ENCODE results near the gene TESK1. TPM values are rescaled to one million over a fixed set of nuclear protein-coding genes. Genes with fewer than 3 reads are reported as not detected.
A peak's percentile ranks its signal among the peaks of the same experiment; 100 is the strongest.

Gene TESK1
- total RNA-seq, 1 experiment from 2014 or later: 2.9 TPM

DNA sequence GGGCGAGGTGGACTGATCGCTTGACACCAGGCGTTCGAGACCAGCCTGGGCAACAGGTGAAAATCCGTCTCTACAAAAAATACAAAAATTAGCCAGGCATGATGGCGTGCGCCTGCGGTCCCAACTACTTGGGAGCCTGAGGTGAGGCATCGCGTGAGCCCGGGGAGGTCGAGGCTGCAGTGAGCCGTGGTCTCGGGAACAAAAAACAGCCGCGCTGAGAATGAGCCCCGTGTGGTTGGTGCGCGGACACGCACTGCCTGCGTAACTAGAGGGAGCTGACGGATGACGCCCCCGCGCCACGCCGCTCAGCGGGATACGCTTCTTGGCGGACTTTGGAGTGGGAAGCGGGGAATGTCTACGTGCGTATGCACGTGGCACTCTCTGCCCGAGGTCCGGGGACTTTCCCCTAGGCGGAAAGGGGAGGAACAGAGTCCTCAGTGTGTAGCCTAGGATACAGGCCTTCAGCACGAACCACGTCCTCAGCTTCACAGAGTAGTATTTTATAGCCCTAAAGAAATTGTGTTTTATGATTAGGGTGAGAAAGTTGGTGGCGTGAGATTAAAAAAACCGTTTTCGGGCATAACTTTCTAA lies 52.6 kb downstream of the TESK1 start, which contains the start of gene RMRP:
Gene RMRP, minus strand, starts transcription at position 474 of the 591 bp plus-strand sequence.
- peak; percentile 96 for DNase-seq (ENCODE audit: low read depth)
- in situ Hi-C loops (cut with HindIII; ENCODE audit: low pct_unique_long_range_greater_than_20kb, low sequenced_read_pairs): no loop called here

DNA sequence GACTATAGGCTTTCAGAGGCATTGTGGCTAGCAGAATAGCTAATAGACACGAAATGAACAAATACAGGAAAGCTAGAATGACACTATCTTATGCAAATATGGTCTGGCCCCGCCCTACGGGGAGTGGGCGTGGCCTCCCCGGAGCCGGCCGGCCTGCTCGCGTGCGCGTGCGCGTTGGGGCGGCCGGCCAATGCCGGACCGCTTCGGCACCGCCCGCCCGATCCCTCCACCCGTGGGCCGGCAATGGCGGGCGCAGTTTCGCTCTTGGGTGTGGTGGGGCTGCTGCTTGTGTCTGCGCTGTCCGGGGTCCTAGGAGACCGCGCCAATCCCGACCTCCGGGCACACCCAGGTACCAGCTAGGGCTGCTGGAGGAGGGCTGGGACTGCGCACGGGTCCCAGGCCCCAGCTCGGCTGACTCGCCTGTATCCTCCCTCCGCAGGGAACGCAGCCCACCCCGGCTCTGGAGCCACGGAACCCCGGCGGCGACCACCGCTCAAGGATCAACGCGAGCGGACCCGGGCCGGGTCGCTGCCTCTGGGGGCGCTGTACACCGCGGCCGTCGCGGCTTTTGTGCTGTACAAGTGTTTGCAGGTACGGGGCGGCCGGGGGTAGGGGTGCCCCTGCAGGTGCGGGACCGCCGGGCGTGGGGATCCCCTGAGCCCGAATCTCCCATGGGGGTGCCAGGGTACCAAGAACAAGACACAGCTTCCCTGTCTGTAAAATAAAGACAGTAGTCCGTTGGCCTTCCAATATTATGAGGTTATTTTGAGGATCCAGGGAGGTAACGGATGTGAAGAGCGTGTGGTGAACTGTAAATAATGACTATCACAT lies 53.3 kb downstream of the TESK1 start, which contains the start of gene CCDC107:
Gene CCDC107, plus strand, starts transcription at position 156 of the 831 bp plus-strand sequence. Its CDS starts 88 bp downstream, at position 244.
- in situ Hi-C loops (cut with HindIII; ENCODE audit: low pct_unique_long_range_greater_than_20kb, low sequenced_read_pairs): no loop called here
- DNase-seq (ENCODE audit: low read depth): peak; percentile 79

- DNase-seq (ENCODE audit: low read depth): no peak
Observed at GRCh38 chr9:35658968-35659220, 53.8 kb downstream of the TESK1 start.

GRCh38 chr9:35659340-35659739 lies 54.3 kb downstream of the TESK1 start:
- in situ Hi-C loops (cut with HindIII; ENCODE audit: low pct_unique_long_range_greater_than_20kb, low sequenced_read_pairs): no loop called here
- DNase-seq (ENCODE audit: low read depth): no peak

More at GRCh38 chr9:35658968-35659220, 53.8 kb downstream of the TESK1 start:
- in situ Hi-C loops (cut with HindIII; ENCODE audit: low pct_unique_long_range_greater_than_20kb, low sequenced_read_pairs): no loop called here

Other genes with a start within 250 kb of the TESK1 start
- 6.1 and 8.2 TPM in 2 replicates for gene RUSC2, start 115.2 kb upstream of the TESK1 start, total RNA-seq (2014; rRNA removed; shearing (Covaris generic); ENCODE audit: low replicate concordance)
- gene CD72, start 13.2 kb downstream of the TESK1 start, total RNA-seq (2014; rRNA removed; shearing (Covaris generic); ENCODE audit: low replicate concordance): 0.12 and 0.68 TPM in 2 replicates
- not detected in 2 replicates for gene SIT1, start 45.7 kb downstream of the TESK1 start, total RNA-seq (2014; rRNA removed; shearing (Covaris generic); ENCODE audit: low replicate concordance)
- gene RMRP, start 52.8 kb downstream of the TESK1 start, total RNA-seq (2014; rRNA removed; shearing (Covaris generic); ENCODE audit: low replicate concordance): 4,579 and 6,436 TPM in 2 replicates
- 3.5 and 19.6 TPM in 2 replicates for gene CCDC107, start 53.0 kb downstream of the TESK1 start, total RNA-seq (2014; rRNA removed; shearing (Covaris generic); ENCODE audit: low replicate concordance)
- 7.8 and 10.4 TPM in 2 replicates for gene ARHGEF39, start 59.9 kb downstream of the TESK1 start, total RNA-seq (2014; rRNA removed; shearing (Covaris generic); ENCODE audit: low replicate concordance)
- gene CA9, start 68.7 kb downstream of the TESK1 start, total RNA-seq (2014; rRNA removed; shearing (Covaris generic); ENCODE audit: low replicate concordance): 0.30 and 11.6 TPM in 2 replicates
- gene TPM2, start 84.7 kb downstream of the TESK1 start, total RNA-seq (2014; rRNA removed; shearing (Covaris generic); ENCODE audit: low replicate concordance): 2.4 and 7.8 TPM in 2 replicates
- 106 and 122 TPM in 2 replicates for gene TLN1, start 126.9 kb downstream of the TESK1 start, total RNA-seq (2014; rRNA removed; shearing (Covaris generic); ENCODE audit: low replicate concordance)
- gene CREB3, start 127.4 kb downstream of the TESK1 start, total RNA-seq (2014; rRNA removed; shearing (Covaris generic); ENCODE audit: low replicate concordance): 53.3 and 55.1 TPM in 2 replicates
- 17.7 and 24.7 TPM in 2 replicates for gene GBA2, start 144.0 kb downstream of the TESK1 start, total RNA-seq (2014; rRNA removed; shearing (Covaris generic); ENCODE audit: low replicate concordance)
- 5.7 and 7.4 TPM in 2 replicates for gene RGP1, start 144.0 kb downstream of the TESK1 start, total RNA-seq (2014; rRNA removed; shearing (Covaris generic); ENCODE audit: low replicate concordance)
- not detected in 2 replicates for gene MSMP, start 149.0 kb downstream of the TESK1 start, total RNA-seq (2014; rRNA removed; shearing (Covaris generic); ENCODE audit: low replicate concordance)
- 2.0 TPM in 1 of 2 replicates, not detected in the other for gene NPR2, start 186.3 kb downstream of the TESK1 start, total RNA-seq (2014; rRNA removed; shearing (Covaris generic); ENCODE audit: low replicate concordance)
- 0.24 TPM in 1 of 2 replicates, not detected in the other for gene SPAG8, start 207.0 kb downstream of the TESK1 start, total RNA-seq (2014; rRNA removed; shearing (Covaris generic); ENCODE audit: low replicate concordance)
- gene HINT2, start 209.8 kb downstream of the TESK1 start, total RNA-seq (2014; rRNA removed; shearing (Covaris generic); ENCODE audit: low replicate concordance): 21.5 and 75.0 TPM in 2 replicates
- not detected in 2 replicates for gene FAM221B, start 223.5 kb downstream of the TESK1 start, total RNA-seq (2014; rRNA removed; shearing (Covaris generic); ENCODE audit: low replicate concordance)
- 0.38 and 1.5 TPM in 2 replicates for gene TMEM8B, start 224.0 kb downstream of the TESK1 start, total RNA-seq (2014; rRNA removed; shearing (Covaris generic); ENCODE audit: low replicate concordance)

All from Caki2 (cell line).